ENCODE results near the gene CELA2B. TPM values are rescaled to one million over a fixed set of nuclear protein-coding genes. Genes with fewer than 3 reads are reported as not detected.

Gene CELA2B
- total and polyA plus RNA-seq, 2 of the 8 experiments (the other 6 are each of a cell fraction or from before 2014, with no cell fraction given) = not detected

DNA sequence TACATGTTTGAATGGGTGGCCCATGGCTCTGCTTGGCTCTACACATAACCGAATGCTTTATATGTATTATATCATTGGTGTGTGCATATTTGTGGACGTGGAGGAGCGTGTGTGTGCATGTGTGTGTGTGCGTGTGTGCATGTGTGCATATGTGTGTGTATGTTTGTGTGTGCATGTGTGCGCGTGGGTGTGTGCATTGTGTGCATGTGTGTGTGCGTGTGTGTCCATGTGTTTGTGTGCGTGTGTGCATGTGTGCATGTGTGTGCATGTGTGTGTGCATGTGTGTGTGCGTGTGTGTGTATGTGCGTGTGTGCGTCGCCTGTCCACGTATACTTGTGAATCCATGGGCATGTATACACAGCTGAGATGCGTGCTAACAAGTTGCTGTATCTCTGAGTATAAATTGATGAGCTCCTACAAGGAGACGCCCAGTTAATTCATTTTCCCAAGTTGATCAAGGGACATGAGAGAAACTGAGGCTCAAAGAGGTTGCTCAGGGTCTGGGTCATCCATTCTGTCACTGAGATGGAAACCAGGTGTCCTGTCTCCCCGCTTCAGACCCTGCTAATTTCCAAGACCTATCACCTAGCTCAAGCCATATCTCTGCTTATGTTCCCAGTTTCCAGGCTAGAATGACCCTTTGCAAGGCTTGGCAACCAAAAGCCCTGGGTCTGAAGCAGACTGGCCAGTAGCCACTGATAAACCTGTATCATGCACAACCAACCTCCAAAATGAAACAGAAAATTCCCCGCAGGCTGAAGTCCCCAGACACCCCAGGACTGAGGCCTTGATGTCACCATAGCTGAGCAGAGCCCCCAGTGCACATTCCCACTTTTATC lies 40.4 kb upstream of the CELA2B start:
- Histone ChIP-seq H2BK12ac (ENCODE audit: low read depth, low read length) (no peak overlapping the region; the same call in 1 of the 2 replicates), H4K5ac (ENCODE audit: insufficient read length, low read depth, low read length) (no peak overlapping the region), H3K9me3 (ENCODE audit: insufficient read depth in 2 of 2, low read depth in 1 of 2, low read length in 1 of 2) (no peaks in the 10 kb centered on the region), H4K8ac (ENCODE audit: extremely low read depth, insufficient read depth, low read length) (no peak overlapping the region), H2AFZ (ENCODE audit: low read length) (no peak overlapping the region), H3K23me2 (ENCODE audit: low read depth, low read length) (peaks cover 2% of the 10 kb centered on the region; the same call in 1 of the 2 replicates), H4K91ac (replicated peaks; ENCODE audit: insufficient read length, low read length) (peak overlapping the region; percentile 76), H2AK5ac (ENCODE audit: low read depth, low read length) (no peak overlapping the region), H3K36me3 (ENCODE audit: control insufficient read depth in 2 of 4, insufficient read depth in 4 of 4, low read length in 3 of 4) (no peaks in the 10 kb centered on the region), H3K4me1 (replicated peaks in 1 of 4; ENCODE audit: control insufficient read depth in 3 of 4, insufficient read depth in 4 of 4, low read length in 3 of 4) (no peaks in the 10 kb centered on the region; a peak in 3 of 7 replicates), H3K23ac (ENCODE audit: insufficient read length) (no peak overlapping the region), H3K14ac (ENCODE audit: insufficient read length) (no peak overlapping the region), H3K18ac (ENCODE audit: extremely low read depth, low read length) (no peak overlapping the region), H2BK15ac (ENCODE audit: low read length) (no peak overlapping the region), H3K79me1 (ENCODE audit: low read depth, low read length) (no peaks in the 10 kb centered on the region), H3K9ac (replicated peaks in 1 of 4; ENCODE audit: extremely low read depth in 1 of 4, low read depth in 3 of 4, low read length in 3 of 4) (no peak overlapping the region), H3K4ac (replicated peaks; ENCODE audit: insufficient read length, low read depth, low read length) (no peak overlapping the region), H3K79me2 (ENCODE audit: control insufficient read depth in 1 of 2, insufficient read depth in 2 of 2, low read length in 2 of 2) (no peaks in the 10 kb centered on the region), H3K4me2 (ENCODE audit: insufficient read depth in 1 of 2, low read depth in 2 of 2, low read length in 2 of 2) (no peak overlapping the region), H2BK20ac (ENCODE audit: low read length) (no peak overlapping the region), H4K20me1 (replicated peaks in 1 of 2; ENCODE audit: control insufficient read depth in 1 of 2, insufficient read depth in 2 of 2, low read length in 2 of 2) (peaks cover 0 to 2% of the 10 kb centered on the region in 2 experiments), H3K27ac (ENCODE audit: low read depth, low read length) (no peak overlapping the region), H3K56ac (replicated peaks; ENCODE audit: insufficient read length, low read depth, low read length) (no peak overlapping the region), H2BK5ac (ENCODE audit: low read depth, low read length) (no peak overlapping the region), H2BK120ac (replicated peaks; ENCODE audit: low read depth, low read length) (no peak overlapping the region), H3K27me3 (replicated peaks in 1 of 4; ENCODE audit: control insufficient read depth in 3 of 4, extremely low read depth in 1 of 4, insufficient read depth in 3 of 4, low read length in 3 of 4) (no peaks in the 10 kb centered on the region), H3K4me3 (ENCODE audit: extremely low read depth in 1 of 4, insufficient read depth in 2 of 4, low read depth in 3 of 4, low read length in 4 of 4) (no peak overlapping the region)
- no peak for DNase-seq (ENCODE audit: low read depth in 1 of 2, low spot score in 2 of 2)
- CTCF ChIA-PET (ENCODE audit: partially characterized antibody) = interaction anchor here (1.2 to 3.2 kb wide), 3 partner anchors 9 to 112 kb away, joined by 3 to 20 read pairs (median 6); no protein-coding TSS in a partner anchor
- POLR2A ChIA-PET (ENCODE audit: partially characterized antibody) = interaction anchor here (1.2 to 1.7 kb wide), 2 partner anchors 12 to 25 kb away, joined by 4 to 6 read pairs; no protein-coding TSS in a partner anchor
- no peak for FAIRE-seq
- WGBS, 2 experiments (ENCODE audit: extremely low coverage in 1 of 2, insufficient coverage in 1 of 2, insufficient read length in 1 of 2, insufficient replicate concordance in 2 of 2, low coverage in 1 of 2, low lambda C conversion rate in 2 of 2, missing lambda C conversion rate in 1 of 2) = 79% methylated on average over 16 of the region's 17 CpGs; no CpG with 5 or more reads in 1 of the 2 experiments
- TF ChIP-seq BRCA1 (IDR thresholded peaks at IDR 0.05; ENCODE audit: low read depth, low read length) (no peak), CBX5 (IDR thresholded peaks at IDR 0.05; ENCODE audit: low read depth, low read length) (no peak), TAF7 (optimal IDR thresholded peaks at IDR 0.05; ENCODE audit: borderline replicate concordance, low read depth, low read length) (no peak), HDAC2 (IDR thresholded peaks at IDR 0.05; ENCODE audit: borderline replicate concordance in 1 of 2, low read depth in 2 of 2, low read length in 2 of 2) (no peak)

All from H1 (cell line).